ENCODE measurements around the gene NNT. TPM values are rescaled to one million over a fixed set of nuclear protein-coding genes. Genes with fewer than 3 reads are reported as not detected.

Gene NNT
- total and polyA plus RNA-seq, 2 donors from 2014 or later: 56.4 to 101 TPM

- H3K27me3 ChIP-seq (ENCODE audit: control insufficient read depth, insufficient read depth, low read length): no peaks in the 10 kb centered on the region
- FAIRE-seq (no peak), DNase-seq (peak in 1 of 5 donors; percentile 29)
- no peak overlapping the region for H3K4me3 ChIP-seq (ENCODE audit: low read length in 3 of 3)
- H3K36me3 ChIP-seq (ENCODE audit: control insufficient read depth in 2 of 3, insufficient read depth in 3 of 3, low read length in 3 of 3): no peaks in the 10 kb centered on the region
- H3K27ac ChIP-seq (ENCODE audit: low read depth in 2 of 2, low read length in 2 of 2): no peak overlapping the region
- H3K9ac ChIP-seq (ENCODE audit: low read length in 3 of 3): no peak overlapping the region
- no peak for TF ChIP-seq CTCF (IDR thresholded peaks at IDR 0.05; ENCODE audit: borderline replicate concordance, extremely low read depth, insufficient read depth)
- peaks cover 0 to 11% (median 0%) of the 10 kb centered on the region in 3 donors for H3K9me3 ChIP-seq (ENCODE audit: control insufficient read depth in 2 of 3, insufficient read depth in 1 of 3, low read length in 3 of 3)
- no peaks in the 10 kb centered on the region for H3K4me1 ChIP-seq (ENCODE audit: control insufficient read depth in 2 of 3, insufficient read depth in 2 of 3, low read depth in 1 of 3, low read length in 3 of 3)
- intact Hi-C loops (cut with DNase I): no loop called here
Measured at GRCh38 chr5:43753069-43753468, 150.1 kb downstream of the NNT start.

Other genes with a start within 250 kb of the NNT start
- gene CCL28, start 190.8 kb upstream of the NNT start, total RNA-seq: 22.8 TPM
- 2.3 TPM for gene CCL28, start 190.8 kb upstream of the NNT start, polyA plus RNA-seq (ENCODE audit: insufficient read depth, low read depth, low replicate concordance)
- gene TMEM267, start 119.3 kb upstream of the NNT start, total RNA-seq: 24.1 TPM
- 7.1 TPM for gene TMEM267, start 119.3 kb upstream of the NNT start, polyA plus RNA-seq (ENCODE audit: insufficient read depth, low read depth, low replicate concordance)
- 2.3 TPM for gene C5orf34, start 88.0 kb upstream of the NNT start, total RNA-seq
- gene C5orf34, start 88.0 kb upstream of the NNT start, polyA plus RNA-seq (ENCODE audit: insufficient read depth, low read depth, low replicate concordance): 0.71 TPM
- gene PAIP1, start 46.1 kb upstream of the NNT start, total RNA-seq: 65.0 TPM
- 75.8 TPM for gene PAIP1, start 46.1 kb upstream of the NNT start, polyA plus RNA-seq (ENCODE audit: insufficient read depth, low read depth, low replicate concordance)

Measured in kidney (tissue), 14 donors.